Kidney epithelial cell (primary cell): Measurements from ENCODE around the gene RMP24.

Source experiments
- DNase-seq: peaks from one replicate; pipeline ENCODE4 v3.0.0-alpha.2; 2010; ENCODE audit warnings: low read depth
- H3K27me3 ChIP-seq: 2 replicates; pipeline ENCODE4 v1.6.0; 2011; ENCODE audit warnings: low read length; ENCODE audit not compliant: control insufficient read depth, insufficient read depth
- H3K36me3 ChIP-seq: 2 replicates; pipeline ENCODE4 v1.5.1; 2011; ENCODE audit warnings: low read length; ENCODE audit not compliant: control insufficient read depth, insufficient read depth
- H3K4me3 ChIP-seq: 2 replicates; pipeline ENCODE4 v1.5.1; 2011; ENCODE audit warnings: low read depth, mild to moderate bottlenecking, control low read depth, low read length
- TF ChIP-seq, protein P1 (sequence below): IDR thresholded peaks from 2 replicates; pipeline ENCODE4 v1.5.1; 2011; ENCODE audit warnings: mild to moderate bottlenecking, moderate library complexity, low read length, control low read depth, inconsistent platforms; ENCODE audit not compliant: insufficient read depth, poor library complexity, severe bottlenecking

The RMP24 gene

DNA sequence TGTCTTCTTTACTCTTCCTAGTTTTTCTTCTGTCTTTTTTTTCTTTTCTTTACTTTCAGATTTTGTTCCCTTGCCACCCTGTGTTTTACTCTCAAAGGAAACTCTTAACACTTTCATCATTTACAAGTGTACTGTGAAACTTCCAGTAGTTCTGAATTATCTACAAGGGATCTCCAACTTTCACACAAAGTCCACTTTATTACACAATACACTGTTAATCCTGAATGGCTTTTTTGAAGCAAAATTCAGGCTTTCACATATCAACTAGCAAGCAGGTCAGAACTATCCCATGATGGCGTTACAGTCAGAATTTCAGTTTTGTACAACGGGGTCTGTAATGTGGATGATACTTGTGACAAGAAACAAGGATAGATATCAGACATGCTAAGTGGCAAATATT is 34.5 kb downstream of the RMP24 start:
- DNase-seq = no peak
- TF ChIP-seq, protein P1, sequence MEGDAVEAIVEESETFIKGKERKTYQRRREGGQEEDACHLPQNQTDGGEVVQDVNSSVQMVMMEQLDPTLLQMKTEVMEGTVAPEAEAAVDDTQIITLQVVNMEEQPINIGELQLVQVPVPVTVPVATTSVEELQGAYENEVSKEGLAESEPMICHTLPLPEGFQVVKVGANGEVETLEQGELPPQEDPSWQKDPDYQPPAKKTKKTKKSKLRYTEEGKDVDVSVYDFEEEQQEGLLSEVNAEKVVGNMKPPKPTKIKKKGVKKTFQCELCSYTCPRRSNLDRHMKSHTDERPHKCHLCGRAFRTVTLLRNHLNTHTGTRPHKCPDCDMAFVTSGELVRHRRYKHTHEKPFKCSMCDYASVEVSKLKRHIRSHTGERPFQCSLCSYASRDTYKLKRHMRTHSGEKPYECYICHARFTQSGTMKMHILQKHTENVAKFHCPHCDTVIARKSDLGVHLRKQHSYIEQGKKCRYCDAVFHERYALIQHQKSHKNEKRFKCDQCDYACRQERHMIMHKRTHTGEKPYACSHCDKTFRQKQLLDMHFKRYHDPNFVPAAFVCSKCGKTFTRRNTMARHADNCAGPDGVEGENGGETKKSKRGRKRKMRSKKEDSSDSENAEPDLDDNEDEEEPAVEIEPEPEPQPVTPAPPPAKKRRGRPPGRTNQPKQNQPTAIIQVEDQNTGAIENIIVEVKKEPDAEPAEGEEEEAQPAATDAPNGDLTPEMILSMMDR = no peak
- no peak overlapping the region for H3K4me3 ChIP-seq
- H3K36me3 ChIP-seq = no peaks in the 10 kb centered on the region
- H3K27me3 ChIP-seq = no peaks in the 10 kb centered on the region

DNA sequence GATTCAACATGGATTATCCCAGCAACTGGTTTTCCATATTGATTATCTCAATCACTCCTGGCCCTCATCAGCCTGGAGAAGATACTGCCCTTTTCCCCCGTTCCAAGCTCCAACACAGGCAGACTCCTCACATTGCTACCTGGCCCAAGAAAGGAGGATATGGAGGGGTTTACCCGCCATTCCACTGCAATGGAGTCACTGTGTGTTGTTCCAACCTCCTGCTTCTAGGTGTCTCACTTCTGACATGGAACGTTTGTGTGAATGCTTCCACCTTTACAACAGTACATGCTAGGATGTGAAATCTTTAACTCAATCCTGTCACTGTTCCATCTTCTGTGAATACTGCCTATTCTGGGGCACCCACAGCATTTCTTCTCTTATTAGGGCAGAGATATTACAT is 36.7 kb downstream of the RMP24 start:
- DNase-seq = no peak
- TF ChIP-seq, protein P1 = no peak
- Histone ChIP-seq H3K36me3 (no peaks in the 10 kb centered on the region), H3K27me3 (no peaks in the 10 kb centered on the region), H3K4me3 (no peak overlapping the region)

DNA sequence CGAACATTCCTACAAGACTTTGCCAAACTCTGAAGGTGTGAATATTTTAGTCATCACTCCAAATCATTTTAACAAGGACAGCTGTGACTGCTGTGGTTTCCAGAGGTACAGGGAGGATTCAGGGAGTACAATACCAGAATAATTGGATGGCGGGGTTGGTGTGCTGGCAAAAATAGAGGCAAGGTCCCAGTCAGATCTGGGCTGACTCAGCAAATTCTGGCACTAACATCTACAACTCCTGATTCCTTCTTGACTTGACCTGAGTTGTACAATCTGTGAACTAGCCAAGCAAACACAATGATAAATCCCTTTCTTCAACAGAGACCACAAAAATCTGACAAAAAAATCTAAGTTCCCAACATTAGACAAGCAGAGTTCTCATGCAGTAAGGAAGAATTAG is 40.4 kb downstream of the RMP24 start:
- H3K4me3 ChIP-seq = no peak overlapping the region
- TF ChIP-seq, protein P1 = no peak
- H3K27me3 ChIP-seq = no peaks in the 10 kb centered on the region
- no peak for DNase-seq
- no peaks in the 10 kb centered on the region for H3K36me3 ChIP-seq

DNA sequence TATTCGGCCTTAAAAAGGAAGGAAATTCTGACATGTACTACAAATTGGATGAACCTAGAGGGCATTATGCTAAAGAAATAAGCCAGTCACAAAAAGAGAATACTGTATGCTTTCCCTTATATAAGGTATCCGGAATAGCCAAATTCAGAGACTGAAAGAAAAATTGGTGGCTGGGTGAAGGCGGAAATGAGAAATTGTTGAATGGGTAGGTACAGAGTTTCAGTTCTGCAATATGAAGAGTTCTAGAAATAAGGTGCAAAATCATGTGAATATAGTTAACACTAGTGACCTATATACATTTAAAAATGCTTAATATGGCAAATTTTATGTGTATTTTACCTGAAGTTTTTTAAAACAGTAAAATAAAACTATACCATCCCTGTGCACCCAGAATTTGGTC is 43.1 kb downstream of the RMP24 start:
- Histone ChIP-seq H3K4me3 (no peak overlapping the region), H3K27me3 (no peaks in the 10 kb centered on the region), H3K36me3 (no peaks in the 10 kb centered on the region)
- DNase-seq = no peak
- TF ChIP-seq, protein P1 = no peak

DNA sequence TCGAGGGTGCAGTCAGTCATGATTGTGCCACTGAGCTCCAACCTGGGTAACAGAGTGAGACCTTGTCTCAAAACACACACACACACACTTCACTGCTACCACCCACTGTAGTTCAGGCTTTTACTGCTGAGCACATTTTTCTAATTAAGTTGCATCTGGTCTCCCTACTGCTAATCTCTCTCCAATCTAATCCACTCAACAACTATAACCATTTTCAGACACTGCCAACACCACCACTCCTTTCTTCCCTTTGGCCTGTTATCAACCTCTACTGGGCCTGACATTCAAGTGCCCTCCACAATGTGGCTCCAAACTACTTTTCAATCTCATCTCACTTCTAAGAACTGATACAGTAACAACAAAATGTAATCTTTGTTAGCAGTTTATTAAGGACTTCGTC is 44.8 kb downstream of the RMP24 start:
- H3K4me3 ChIP-seq = no peak overlapping the region
- DNase-seq = no peak
- H3K27me3 ChIP-seq = no peaks in the 10 kb centered on the region
- TF ChIP-seq, protein P1 = no peak
- H3K36me3 ChIP-seq = no peaks in the 10 kb centered on the region

DNA sequence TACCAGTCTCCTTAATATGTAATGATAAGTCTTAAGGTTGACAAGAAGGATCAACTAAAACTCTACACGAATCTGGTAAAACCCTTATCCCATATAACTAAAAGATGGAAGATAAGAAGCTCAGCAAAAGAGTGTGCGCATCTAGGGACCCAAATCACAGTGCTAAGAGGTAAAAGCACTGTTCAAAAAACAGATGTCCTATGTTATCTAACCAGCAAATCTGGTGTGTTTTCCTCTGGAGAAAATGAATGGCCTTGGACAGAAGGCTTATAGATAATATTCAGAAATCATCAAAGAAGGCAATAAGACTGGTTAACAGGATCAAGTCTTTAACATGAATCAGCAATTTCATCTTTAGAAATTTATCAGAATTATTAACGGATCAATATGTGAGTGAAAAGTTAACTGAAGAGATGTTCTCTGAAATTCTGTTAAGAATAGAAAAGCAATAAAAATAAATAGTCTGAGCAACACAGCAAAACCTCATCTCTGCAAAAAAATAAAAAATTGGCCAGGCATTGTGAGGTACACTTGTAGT is 47.8 kb downstream of the RMP24 start:
- no peak for DNase-seq
- TF ChIP-seq, protein P1 = no peak

More for the DNA sequence above, 47.8 kb downstream of the RMP24 start:
- H3K36me3 ChIP-seq = no peaks in the 10 kb centered on the region
- no peak overlapping the region for H3K4me3 ChIP-seq
- no peaks in the 10 kb centered on the region for H3K27me3 ChIP-seq
